ENCODE measurements around the gene CACNA2D3. TPM values are rescaled to one million over a fixed set of nuclear protein-coding genes. Genes with fewer than 3 reads are reported as not detected.

CACNA2D3 gene
- total RNA-seq, 1 experiment from 2014 or later = not detected

DNA sequence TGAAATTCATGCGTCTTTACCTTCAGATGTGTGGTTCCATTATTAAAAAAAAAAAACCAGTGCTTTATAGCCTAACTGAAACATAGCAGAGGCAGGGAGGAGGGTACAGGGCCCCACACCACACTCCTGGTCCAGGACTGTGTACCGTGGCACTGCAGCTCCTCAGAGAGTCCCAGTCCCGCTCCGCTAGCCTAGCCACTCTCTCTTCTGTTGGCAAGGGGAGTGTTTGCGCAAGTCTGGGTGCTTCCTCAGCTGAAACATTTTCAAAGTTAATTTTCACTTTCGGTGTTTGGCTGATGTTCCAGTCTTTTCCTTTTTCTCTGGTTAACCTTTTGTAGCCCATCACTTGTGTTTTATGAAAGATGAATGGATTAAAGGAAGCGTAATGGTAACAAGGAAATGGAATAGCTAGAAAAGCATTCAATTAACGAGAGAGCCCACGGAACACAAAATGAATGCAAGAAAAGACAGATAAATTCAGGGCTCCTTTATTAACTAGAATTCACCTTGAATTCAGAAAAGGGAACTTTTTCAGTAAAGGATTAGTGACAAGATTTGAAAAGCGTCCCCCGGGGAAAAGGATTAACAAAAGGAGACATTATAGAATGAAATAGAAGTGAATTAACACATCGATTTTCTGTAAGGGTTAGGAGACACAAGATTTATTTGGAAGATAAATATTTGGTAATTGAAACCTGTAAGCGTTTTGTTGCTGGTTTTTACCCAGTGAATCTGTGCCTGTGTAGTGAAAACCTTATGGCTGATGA, 177.0 kb downstream of the CACNA2D3 start:
- Histone ChIP-seq H3K4me1 (ENCODE audit: insufficient read depth, low read length) (no peaks in the 10 kb centered on the region), H3F3A (ENCODE audit: low read length, unreplicated experiment) (no peaks in the 10 kb centered on the region), H3K9ac (ENCODE audit: low read length) (no peak overlapping the region), H3K79me2 (ENCODE audit: low read length) (no peaks in the 10 kb centered on the region), H4K20me1 (ENCODE audit: low read length) (no peaks in the 10 kb centered on the region), H3K9me3 (ENCODE audit: low read length) (no peaks in the 10 kb centered on the region), H3K4me2 (ENCODE audit: low read length) (no peak overlapping the region), H3K27me3 (ENCODE audit: low read length) (peaks cover 43% of the 10 kb centered on the region), H3K27ac (ENCODE audit: low read length) (no peak overlapping the region), H2AFZ (ENCODE audit: low read length) (no peak overlapping the region), H3K36me3 (ENCODE audit: low read depth, low read length) (no peaks in the 10 kb centered on the region), H3K9me2 (replicated peaks; ENCODE audit: low read length) (no peaks in the 10 kb centered on the region), H3K4me3 (ENCODE audit: low read length) (no peak overlapping the region)
- intact Hi-C loops (cut with micrococcal nuclease) = no loop called here
- POLR2A ChIA-PET (ENCODE audit: unreplicated experiment) = no interaction called here
- CTCF ChIA-PET = no interaction called here
- ATAC-seq = no peak
- TF ChIP-seq, protein P1, sequence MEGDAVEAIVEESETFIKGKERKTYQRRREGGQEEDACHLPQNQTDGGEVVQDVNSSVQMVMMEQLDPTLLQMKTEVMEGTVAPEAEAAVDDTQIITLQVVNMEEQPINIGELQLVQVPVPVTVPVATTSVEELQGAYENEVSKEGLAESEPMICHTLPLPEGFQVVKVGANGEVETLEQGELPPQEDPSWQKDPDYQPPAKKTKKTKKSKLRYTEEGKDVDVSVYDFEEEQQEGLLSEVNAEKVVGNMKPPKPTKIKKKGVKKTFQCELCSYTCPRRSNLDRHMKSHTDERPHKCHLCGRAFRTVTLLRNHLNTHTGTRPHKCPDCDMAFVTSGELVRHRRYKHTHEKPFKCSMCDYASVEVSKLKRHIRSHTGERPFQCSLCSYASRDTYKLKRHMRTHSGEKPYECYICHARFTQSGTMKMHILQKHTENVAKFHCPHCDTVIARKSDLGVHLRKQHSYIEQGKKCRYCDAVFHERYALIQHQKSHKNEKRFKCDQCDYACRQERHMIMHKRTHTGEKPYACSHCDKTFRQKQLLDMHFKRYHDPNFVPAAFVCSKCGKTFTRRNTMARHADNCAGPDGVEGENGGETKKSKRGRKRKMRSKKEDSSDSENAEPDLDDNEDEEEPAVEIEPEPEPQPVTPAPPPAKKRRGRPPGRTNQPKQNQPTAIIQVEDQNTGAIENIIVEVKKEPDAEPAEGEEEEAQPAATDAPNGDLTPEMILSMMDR (conservative IDR thresholded peaks at IDR 0.05; ENCODE audit: low read depth, low read length) = no peak
- DNase-seq = no peak
- BruUV-seq (replicated peaks) = no TSS peak

DNA sequence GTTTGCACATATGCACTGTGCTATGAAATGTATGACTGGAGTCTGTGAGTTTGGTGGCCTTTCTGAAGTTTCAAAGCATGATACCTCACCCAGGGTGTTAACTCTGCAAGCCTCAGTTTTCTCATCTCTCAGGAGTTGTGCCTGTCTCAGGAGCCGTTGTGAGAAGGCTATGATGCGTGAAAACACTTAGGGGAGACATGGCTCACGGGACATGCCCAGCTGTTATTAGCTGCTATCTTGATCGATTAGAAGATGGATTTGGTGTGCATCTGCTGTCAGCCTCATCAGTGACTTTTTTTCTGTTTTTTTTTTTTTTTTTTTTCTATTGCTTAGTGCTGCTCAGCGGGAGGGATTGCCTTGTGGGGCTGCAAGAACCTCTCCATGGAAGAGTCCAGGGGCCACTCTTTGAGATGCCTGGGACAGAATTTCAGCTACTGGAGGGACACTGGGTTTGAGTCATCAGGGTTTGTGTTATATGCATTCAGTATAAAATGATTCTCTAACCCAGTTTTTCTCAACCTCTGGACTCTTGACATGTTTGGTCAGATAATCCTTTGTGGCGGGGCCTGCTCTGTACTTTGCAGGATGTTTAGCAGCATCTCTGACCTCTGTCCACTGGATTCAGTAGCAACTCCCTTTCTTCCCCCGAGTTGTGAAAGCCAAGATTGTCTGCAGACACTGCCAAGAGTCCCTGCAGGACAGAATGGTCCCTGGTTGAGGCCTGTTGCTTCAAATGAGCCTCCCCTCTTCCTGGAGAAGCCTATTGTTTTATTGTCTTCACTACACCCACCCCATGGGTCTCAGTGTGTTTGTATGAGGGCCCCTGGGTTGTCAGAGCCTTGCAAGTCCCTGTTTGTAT, 181.4 kb downstream of the CACNA2D3 start:
- Histone ChIP-seq H3K9ac (ENCODE audit: low read length) (no peak overlapping the region), H3K27me3 (ENCODE audit: low read length) (peaks cover 22% of the 10 kb centered on the region), H3K9me3 (ENCODE audit: low read length) (no peaks in the 10 kb centered on the region), H3K4me2 (ENCODE audit: low read length) (no peak overlapping the region), H3F3A (ENCODE audit: low read length, unreplicated experiment) (no peaks in the 10 kb centered on the region), H3K27ac (ENCODE audit: low read length) (no peak overlapping the region), H3K4me3 (ENCODE audit: low read length) (no peak overlapping the region), H3K4me1 (ENCODE audit: insufficient read depth, low read length) (no peaks in the 10 kb centered on the region), H2AFZ (ENCODE audit: low read length) (no peak overlapping the region), H3K36me3 (ENCODE audit: low read depth, low read length) (no peaks in the 10 kb centered on the region), H3K9me2 (replicated peaks; ENCODE audit: low read length) (no peaks in the 10 kb centered on the region), H3K79me2 (ENCODE audit: low read length) (no peaks in the 10 kb centered on the region), H4K20me1 (ENCODE audit: low read length) (no peaks in the 10 kb centered on the region)
- no TSS peak for BruUV-seq (replicated peaks)
- TF ChIP-seq, protein P1 (conservative IDR thresholded peaks at IDR 0.05; ENCODE audit: low read depth, low read length) = no peak
- TF ChIP-seq EZH2 (IDR thresholded peaks at IDR 0.05; ENCODE audit: low read length, unreplicated experiment) = no peak
- no peak for TF ChIP-seq EZH2phosphoT487 (IDR thresholded peaks at IDR 0.05; ENCODE audit: borderline replicate concordance, low read length)
- ATAC-seq (no peak), DNase-seq (no peak)
- POLR2A ChIA-PET (ENCODE audit: unreplicated experiment) = no interaction called here
- CTCF ChIA-PET = no interaction called here
- intact Hi-C loops (cut with micrococcal nuclease) = no loop called here

DNA sequence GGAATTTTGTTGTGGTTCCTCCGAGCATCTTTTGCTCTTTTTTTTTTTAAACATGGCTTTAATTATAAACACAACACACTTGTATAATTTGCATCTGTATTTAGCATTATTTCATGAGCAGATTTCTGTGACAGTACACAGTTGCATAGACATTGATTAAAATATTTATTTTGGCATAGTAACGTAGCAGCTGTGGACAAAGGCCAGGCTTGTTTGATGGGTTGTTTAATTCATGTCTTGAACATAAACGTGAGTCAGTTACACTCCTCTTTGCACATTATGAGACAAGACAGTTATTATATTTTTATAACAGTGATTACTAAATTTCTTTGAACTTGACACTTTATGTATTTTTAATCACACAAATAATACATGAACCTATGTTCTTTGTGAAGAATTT, 182.5 kb downstream of the CACNA2D3 start:
- peaks cover 14% of the 10 kb centered on the region for H3K27me3 ChIP-seq (ENCODE audit: low read length)
- H3K9me2 ChIP-seq (replicated peaks; ENCODE audit: low read length) = no peaks in the 10 kb centered on the region
- TF ChIP-seq, protein P1 (conservative IDR thresholded peaks at IDR 0.05; ENCODE audit: low read depth, low read length) = no peak
- TF ChIP-seq EZH2 (IDR thresholded peaks at IDR 0.05; ENCODE audit: low read length, unreplicated experiment) (no peak), EZH2phosphoT487 (IDR thresholded peaks at IDR 0.05; ENCODE audit: borderline replicate concordance, low read length) (no peak)
- intact Hi-C loops (cut with micrococcal nuclease) = no loop called here
- no peaks in the 10 kb centered on the region for H3K4me1 ChIP-seq (ENCODE audit: insufficient read depth, low read length)
- no peak overlapping the region for H3K9ac ChIP-seq (ENCODE audit: low read length)
- no peak overlapping the region for H3K4me2 ChIP-seq (ENCODE audit: low read length)
- POLR2A ChIA-PET (ENCODE audit: unreplicated experiment) = no interaction called here
- no TSS peak for BruUV-seq (replicated peaks)
- no peak for ATAC-seq
- CTCF ChIA-PET = no interaction called here
- no peaks in the 10 kb centered on the region for H3K36me3 ChIP-seq (ENCODE audit: low read depth, low read length)
- H4K20me1 ChIP-seq (ENCODE audit: low read length) = no peaks in the 10 kb centered on the region
- H3K79me2 ChIP-seq (ENCODE audit: low read length) = no peaks in the 10 kb centered on the region
- no peak for DNase-seq
- no peak overlapping the region for H2AFZ ChIP-seq (ENCODE audit: low read length)
- no peaks in the 10 kb centered on the region for H3K9me3 ChIP-seq (ENCODE audit: low read length)
- H3K27ac ChIP-seq (ENCODE audit: low read length) = no peak overlapping the region
- no peak overlapping the region for H3K4me3 ChIP-seq (ENCODE audit: low read length)
- no peaks in the 10 kb centered on the region for H3F3A ChIP-seq (ENCODE audit: low read length, unreplicated experiment)
